Natural killer cell (primary cell): Measurements from ENCODE around the gene KRCC1. TPM values are rescaled to one million over a fixed set of nuclear protein-coding genes. Genes with fewer than 3 reads are reported as not detected.

Source experiments
- ATAC-seq, 3 donors: fragments of 150-1000 bp in 2 of 3; fragments of 200-7000 bp in 1 of 3; cut with Tn5 transposase; 1 replicate in 1 of 3; 2 replicates in 2 of 3; pipeline ENCODE4 v1.10.0; 2021; ENCODE audit warnings: mild to moderate bottlenecking in 2 of 3, moderate library complexity in 2 of 3
- DNase-seq, 2 donors: peaks; one replicate each; pipeline versions ENCODE4 v3.0.0 to v3.0.0-alpha.2; 2013 to 2021; ENCODE audit warnings: mixed read lengths in 1 of 2
- H3K27ac ChIP-seq: one replicate; pipeline ENCODE4 v1.5.1; 2013; ENCODE audit warnings: mild to moderate bottlenecking, low read length
- H3K27me3 ChIP-seq: one replicate; pipeline ENCODE4 v1.6.1; 2013; ENCODE audit warnings: low read length; ENCODE audit not compliant: control insufficient read depth, insufficient read depth
- H3K36me3 ChIP-seq: one replicate; pipeline ENCODE4 v1.6.1; 2013; ENCODE audit warnings: low read length; ENCODE audit not compliant: control insufficient read depth, insufficient read depth
- H3K4me1 ChIP-seq: one replicate; pipeline ENCODE4 v1.6.1; 2013; ENCODE audit warnings: low read length; ENCODE audit not compliant: control insufficient read depth, insufficient read depth
- H3K4me3 ChIP-seq: one replicate; pipeline ENCODE4 v1.5.1; 2013; ENCODE audit warnings: low read length
- H3K9me3 ChIP-seq: one replicate; pipeline ENCODE4 v1.6.1; 2013; ENCODE audit warnings: low read length; ENCODE audit not compliant: control insufficient read depth, insufficient read depth
- H3K27ac Mint-ChIP-seq, 2 donors: one replicate each; pipeline ENCODE4 v1.8.0; 2022; ENCODE audit warnings: mild to moderate bottlenecking in 2 of 2, mixed read lengths in 2 of 2, moderate library complexity in 1 of 2
- H3K27me3 Mint-ChIP-seq, 2 donors: one replicate each; pipeline ENCODE4 v1.8.0; 2022; ENCODE audit warnings: low read depth in 2 of 2, mixed read lengths in 2 of 2
- H3K36me3 Mint-ChIP-seq: one replicate; pipeline ENCODE4 v1.8.0; 2022; ENCODE audit warnings: mixed read lengths
- H3K4me1 Mint-ChIP-seq, 2 donors: one replicate each; pipeline ENCODE4 v1.8.0; 2022; ENCODE audit warnings: mixed read lengths in 2 of 2
- H3K4me3 Mint-ChIP-seq: one replicate; pipeline ENCODE4 v1.8.0; 2022; ENCODE audit warnings: mild to moderate bottlenecking, moderate library complexity, mixed read lengths
- H3K9me3 Mint-ChIP-seq, 2 donors: one replicate each; pipeline ENCODE4 v1.8.0; 2022; ENCODE audit warnings: mixed read lengths in 2 of 2
- WGBS: methylation state at CpG from one replicate; pipeline ENCODE4 v1.1.7; 2013; ENCODE audit warnings: missing lambda C conversion rate; ENCODE audit not compliant: insufficient coverage; 5-methylcytosine and 5-hydroxymethylcytosine counted together
- intact Hi-C: fragments of 100-400 bp; cut with micrococcal nuclease; formaldehyde crosslinking; loops from one replicate; pipeline ENCODE4 v1.14.2; 2022
- total RNA-seq, 4 donors: library from RNA; stranded (reverse); fragments of 120-200 nt in 1 of 4; gene quantifications; one replicate each; pipeline versions ENCODE4 v1.2.3 to v1.2.4, GENCODE V29; 2013 to 2022
- TF ChIP-seq, protein P1 (sequence below): fragments of 200-600 bp; IDR thresholded peaks from one replicate; pipeline ENCODE4 v1.8.0; 2022; ENCODE audit warnings: antibody characterized with exemption

The KRCC1 gene
- total RNA-seq, 3 donors from 2014 or later (not counting 1 experiment from before 2014, with no cell fraction given), result 9.0 to 17.0 (median 10.5) TPM

DNA sequence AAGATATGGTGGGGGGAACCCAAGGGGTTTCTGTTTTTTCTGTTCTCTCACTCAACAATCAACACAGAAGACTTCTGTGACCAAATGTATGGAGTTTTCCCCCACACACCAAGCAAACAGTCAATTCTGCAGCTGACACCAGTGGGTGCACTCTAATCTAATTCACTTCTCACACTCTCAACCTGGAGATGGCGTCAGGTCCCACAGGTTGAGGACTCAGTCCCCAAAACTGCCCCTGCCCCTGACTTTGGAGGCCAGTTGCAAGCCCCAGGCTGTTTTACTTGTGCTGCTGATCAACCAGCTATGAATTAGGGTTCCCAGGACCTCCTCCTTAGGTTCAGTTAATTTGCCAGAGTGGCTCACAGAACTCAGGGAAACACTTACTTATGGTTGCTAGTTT is 45.4 kb downstream of the KRCC1 start:
- DNase-seq (no peak), ATAC-seq (no peak)
- Mint-ChIP-seq H3K27me3 (no peaks in the 10 kb centered on the region), H3K36me3 (no peaks in the 10 kb centered on the region), H3K4me1 (no peaks in the 10 kb centered on the region), H3K27ac (no peak overlapping the region), H3K4me3 (no peak overlapping the region), H3K9me3 (no peaks in the 10 kb centered on the region)
- Histone ChIP-seq H3K36me3 (no peaks in the 10 kb centered on the region), H3K27me3 (no peaks in the 10 kb centered on the region), H3K4me3 (no peak overlapping the region), H3K9me3 (no peaks in the 10 kb centered on the region), H3K4me1 (no peaks in the 10 kb centered on the region), H3K27ac (no peak overlapping the region)
- TF ChIP-seq, protein P1, sequence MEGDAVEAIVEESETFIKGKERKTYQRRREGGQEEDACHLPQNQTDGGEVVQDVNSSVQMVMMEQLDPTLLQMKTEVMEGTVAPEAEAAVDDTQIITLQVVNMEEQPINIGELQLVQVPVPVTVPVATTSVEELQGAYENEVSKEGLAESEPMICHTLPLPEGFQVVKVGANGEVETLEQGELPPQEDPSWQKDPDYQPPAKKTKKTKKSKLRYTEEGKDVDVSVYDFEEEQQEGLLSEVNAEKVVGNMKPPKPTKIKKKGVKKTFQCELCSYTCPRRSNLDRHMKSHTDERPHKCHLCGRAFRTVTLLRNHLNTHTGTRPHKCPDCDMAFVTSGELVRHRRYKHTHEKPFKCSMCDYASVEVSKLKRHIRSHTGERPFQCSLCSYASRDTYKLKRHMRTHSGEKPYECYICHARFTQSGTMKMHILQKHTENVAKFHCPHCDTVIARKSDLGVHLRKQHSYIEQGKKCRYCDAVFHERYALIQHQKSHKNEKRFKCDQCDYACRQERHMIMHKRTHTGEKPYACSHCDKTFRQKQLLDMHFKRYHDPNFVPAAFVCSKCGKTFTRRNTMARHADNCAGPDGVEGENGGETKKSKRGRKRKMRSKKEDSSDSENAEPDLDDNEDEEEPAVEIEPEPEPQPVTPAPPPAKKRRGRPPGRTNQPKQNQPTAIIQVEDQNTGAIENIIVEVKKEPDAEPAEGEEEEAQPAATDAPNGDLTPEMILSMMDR, result no peak
- intact Hi-C loops, result no loop called here
- WGBS, result 93% methylated on average over 1 of the region's 1 CpG

DNA sequence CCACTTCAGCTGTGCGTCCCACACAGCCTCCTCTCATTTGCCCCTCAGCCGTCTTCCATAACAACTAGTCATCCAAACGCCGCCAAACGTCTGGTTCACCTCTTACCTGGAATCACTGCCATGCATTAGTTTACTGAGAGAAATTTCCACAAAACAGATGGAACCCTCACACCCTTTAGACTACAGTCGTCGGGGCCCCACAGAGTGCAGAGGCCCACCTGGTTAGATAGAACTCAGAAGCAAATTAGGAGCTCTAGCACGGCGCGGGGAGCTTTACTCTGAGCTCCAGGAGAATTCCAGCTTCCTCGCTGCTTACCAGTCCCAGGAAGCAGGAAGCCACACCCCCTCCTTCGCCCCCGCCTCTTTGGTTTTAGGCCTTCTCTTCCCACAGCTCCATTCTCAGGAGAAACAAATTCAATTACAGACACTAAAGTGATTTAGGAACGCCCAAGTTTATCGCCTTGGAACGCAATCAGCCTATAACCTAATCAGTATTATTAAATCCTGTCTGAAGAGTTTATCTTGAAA is 48.6 kb downstream of the KRCC1 start:
- Mint-ChIP-seq H3K4me3 (no peak overlapping the region), H3K27me3 (peaks cover 0 to 9% of the 10 kb centered on the region in 2 donors), H3K4me1 (no peaks in the 10 kb centered on the region), H3K36me3 (no peaks in the 10 kb centered on the region), H3K27ac (no peak overlapping the region), H3K9me3 (no peaks in the 10 kb centered on the region)
- intact Hi-C loops, result no loop called here
- WGBS, result 93% methylated on average over 16 of the region's 16 CpGs
- peaks cover 1% of the 10 kb centered on the region for H3K4me1 ChIP-seq
- DNase-seq, result no peak
- no peak for ATAC-seq
- H3K9me3 ChIP-seq, result no peaks in the 10 kb centered on the region
- no peaks in the 10 kb centered on the region for H3K36me3 ChIP-seq
- no peaks in the 10 kb centered on the region for H3K27me3 ChIP-seq
- H3K27ac ChIP-seq, result no peak overlapping the region
- TF ChIP-seq, protein P1, result no peak
- H3K4me3 ChIP-seq, result no peak overlapping the region

DNA sequence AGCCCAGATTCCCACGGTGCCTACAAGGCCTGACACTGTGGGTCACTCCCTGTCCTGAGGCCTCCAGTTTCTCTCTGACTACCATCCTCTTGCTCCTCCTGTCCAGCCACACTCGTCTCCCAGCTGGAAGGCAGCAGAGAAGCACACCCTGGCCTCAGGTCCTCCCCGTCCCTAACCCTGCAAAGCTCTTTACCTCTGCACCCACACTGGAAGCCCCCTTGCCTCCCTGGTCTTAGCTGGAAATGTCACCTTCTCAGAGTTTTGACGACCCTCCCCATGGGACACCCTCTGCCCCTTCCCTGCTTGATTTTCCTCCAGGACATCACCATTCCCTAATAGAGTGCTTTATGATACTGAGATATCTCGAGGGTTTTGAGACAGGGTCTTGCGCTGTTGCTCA is 49.8 kb downstream of the KRCC1 start:
- Histone ChIP-seq H3K4me1 (peaks cover 7% of the 10 kb centered on the region), H3K27me3 (no peaks in the 10 kb centered on the region), H3K27ac (no peak overlapping the region), H3K36me3 (no peaks in the 10 kb centered on the region), H3K9me3 (no peaks in the 10 kb centered on the region), H3K4me3 (no peak overlapping the region)
- Mint-ChIP-seq H3K27ac (no peak overlapping the region), H3K9me3 (no peaks in the 10 kb centered on the region), H3K27me3 (peaks cover 0 to 9% of the 10 kb centered on the region in 2 donors), H3K4me3 (no peak overlapping the region), H3K36me3 (no peaks in the 10 kb centered on the region), H3K4me1 (no peaks in the 10 kb centered on the region)
- TF ChIP-seq, protein P1, result no peak
- ATAC-seq (no peak), DNase-seq (no peak)
- 89% methylated on average over 6 of the region's 6 CpGs for WGBS
- intact Hi-C loops, result no loop called here

DNA sequence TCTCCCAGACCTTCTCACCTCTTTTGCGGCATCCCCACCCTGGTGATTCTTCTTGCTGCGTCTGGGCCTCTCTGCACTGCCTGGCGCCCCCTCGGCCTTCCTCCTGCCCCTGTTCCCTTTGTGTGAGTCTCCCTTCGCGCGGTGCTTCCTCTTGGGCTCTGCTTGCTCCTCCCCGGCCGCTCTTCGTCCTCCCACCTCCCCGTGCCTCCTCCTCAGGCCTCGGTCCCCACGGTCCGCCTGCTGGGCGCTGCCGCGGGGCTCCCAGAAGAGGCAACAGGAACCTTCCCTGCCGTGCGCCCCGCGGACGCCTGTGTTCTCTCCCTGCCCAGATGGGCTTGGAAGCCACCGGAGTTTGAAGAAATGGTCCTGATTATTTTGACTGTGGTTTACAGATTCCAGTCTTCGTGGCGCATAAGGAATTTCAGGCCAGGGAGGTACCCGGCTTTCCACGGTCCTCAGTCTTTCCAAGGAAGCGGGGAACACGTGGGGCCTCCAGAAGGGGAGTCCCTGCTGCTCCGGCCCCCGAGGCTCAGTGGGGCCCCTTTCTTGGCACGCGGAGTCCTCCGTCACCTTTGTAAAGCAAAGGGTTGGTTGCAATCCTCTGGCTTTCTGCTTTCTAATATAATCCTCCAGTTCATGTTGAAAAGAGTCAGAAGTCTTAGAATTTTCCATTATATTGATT is 52.4 kb downstream of the KRCC1 start:
- TF ChIP-seq, protein P1, result no peak
- H3K9me3 Mint-ChIP-seq, result no peaks in the 10 kb centered on the region
- intact Hi-C loops, result no loop called here
- DNase-seq (no peak), ATAC-seq (no peak)
- H3K36me3 Mint-ChIP-seq, result no peaks in the 10 kb centered on the region
- no peaks in the 10 kb centered on the region for H3K9me3 ChIP-seq
- no peak overlapping the region for H3K27ac ChIP-seq
- no peaks in the 10 kb centered on the region for H3K4me1 Mint-ChIP-seq
- H3K27ac Mint-ChIP-seq, result no peak overlapping the region
- no peak overlapping the region for H3K4me3 Mint-ChIP-seq
- no peak overlapping the region for H3K4me3 ChIP-seq
- peaks cover 0 to 9% of the 10 kb centered on the region in 2 donors for H3K27me3 Mint-ChIP-seq
- H3K27me3 ChIP-seq, result no peaks in the 10 kb centered on the region
- no peaks in the 10 kb centered on the region for H3K36me3 ChIP-seq
- H3K4me1 ChIP-seq, result peaks cover 7% of the 10 kb centered on the region
- WGBS, result 58% methylated on average over 34 of the region's 34 CpGs
